Loucy (cell line): ENCODE data around the gene C4A.

Source experiments
- H2AFZ ChIP-seq: fragments of 200-600 bp; sonication (generic); 2 replicates; pipeline ENCODE4 v1.6.0; 2016; ENCODE audit warnings: antibody characterized with exemption, mild to moderate bottlenecking, low read length, moderate library complexity
- H3F3A ChIP-seq: fragments of 200-600 bp; 2 replicates; pipeline ENCODE4 v1.6.0; 2016; ENCODE audit warnings: antibody characterized with exemption, low read depth, mild to moderate bottlenecking
- H3K27me3 ChIP-seq: fragments of 200-600 bp; sonication (generic); 2 replicates; pipeline ENCODE4 v1.6.1; 2014; ENCODE audit warnings: low read length, mild to moderate bottlenecking; ENCODE audit not compliant: insufficient read depth, poor library complexity, severe bottlenecking
- H3K36me3 ChIP-seq: fragments of 200-600 bp; sonication (generic); 2 replicates; pipeline ENCODE4 v1.6.1; 2016; ENCODE audit warnings: low read length; ENCODE audit not compliant: insufficient read depth
- H3K4me1 ChIP-seq: fragments of 200-600 bp; sonication (generic); 2 replicates; pipeline ENCODE4 v1.5.1; 2014; ENCODE audit warnings: low read length, mild to moderate bottlenecking; ENCODE audit not compliant: insufficient read depth, poor library complexity, severe bottlenecking
- H3K4me2 ChIP-seq: fragments of 200-600 bp; sonication (generic); 2 replicates; pipeline ENCODE4 v1.6.0; 2014; ENCODE audit warnings: antibody characterized with exemption, low read length, low read depth, mild to moderate bottlenecking; ENCODE audit not compliant: poor library complexity, severe bottlenecking
- H3K4me3 ChIP-seq: fragments of 200-600 bp; sonication (generic); 2 replicates; pipeline ENCODE4 v1.5.1; 2014; ENCODE audit warnings: low read length, mild to moderate bottlenecking, mixed read lengths; ENCODE audit not compliant: poor library complexity, severe bottlenecking
- H3K79me2 ChIP-seq: fragments of 200-600 bp; sonication (generic); 2 replicates; pipeline ENCODE4 v1.6.1; 2014; ENCODE audit warnings: low read length; ENCODE audit not compliant: insufficient read depth
- H3K9ac ChIP-seq: fragments of 200-600 bp; sonication (generic); 2 replicates; pipeline ENCODE4 v1.6.0; 2014; ENCODE audit warnings: mild to moderate bottlenecking, low read depth, low read length, moderate library complexity; ENCODE audit not compliant: poor library complexity, severe bottlenecking
- H3K9me2 ChIP-seq: fragments of 200-600 bp; sonication (generic); replicated peaks from 2 replicates; pipeline ENCODE4 v1.6.1; 2016; ENCODE audit warnings: low read depth, low read length, mixed read lengths
- H3K9me3 ChIP-seq: fragments of 200-600 bp; sonication (generic); 2 replicates; pipeline ENCODE4 v1.6.1; 2014; ENCODE audit warnings: mild to moderate bottlenecking, antibody characterized with exemption, low read length, low read depth; ENCODE audit not compliant: insufficient read depth
- H4K20me1 ChIP-seq: fragments of 200-600 bp; sonication (generic); 2 replicates; pipeline ENCODE4 v1.6.0; 2014; ENCODE audit warnings: antibody characterized with exemption, low read length, mild to moderate bottlenecking; ENCODE audit not compliant: insufficient read depth, poor library complexity, severe bottlenecking
- CTCF ChIP-seq: fragments of 200-600 bp; sonication (generic); conservative IDR thresholded peaks from 2 replicates; pipeline ENCODE4 v1.5.1; 2014; ENCODE audit warnings: mild to moderate bottlenecking, antibody characterized with exemption, low read length
- EZH2phosphoT487 ChIP-seq: fragments of 200-600 bp; IDR thresholded peaks from 2 replicates; pipeline ENCODE4 v1.6.1; 2018; ENCODE audit warnings: antibody characterized with exemption, mild to moderate bottlenecking, moderate library complexity, borderline replicate concordance

C4A gene

GRCh38 chr6:31947070-31947675 is 34.7 kb upstream of the C4A start:
- no peaks in the 10 kb centered on the region for H3F3A ChIP-seq
- H3K79me2 ChIP-seq = no peaks in the 10 kb centered on the region
- H3K4me2 ChIP-seq = no peak overlapping the region
- H3K4me3 ChIP-seq = no peak overlapping the region
- H3K36me3 ChIP-seq = peaks cover 7% of the 10 kb centered on the region; the same call in 1 of the 2 replicates
- no peaks in the 10 kb centered on the region for H3K4me1 ChIP-seq
- H3K9ac ChIP-seq = no peak overlapping the region
- no peaks in the 10 kb centered on the region for H3K27me3 ChIP-seq
- no peak for TF ChIP-seq CTCF
- TF ChIP-seq EZH2phosphoT487 = no peak
- H4K20me1 ChIP-seq = no peaks in the 10 kb centered on the region
- H2AFZ ChIP-seq = no peak overlapping the region
- no peaks in the 10 kb centered on the region for H3K9me2 ChIP-seq
- no peaks in the 10 kb centered on the region for H3K9me3 ChIP-seq

GRCh38 chr6:31947864-31948263 is 34.0 kb upstream of the C4A start:
- Histone ChIP-seq H3K36me3 (peaks cover 9% of the 10 kb centered on the region; the same call in 1 of the 2 replicates), H3K9ac (no peak overlapping the region)
- no peak for TF ChIP-seq CTCF
- TF ChIP-seq EZH2phosphoT487 = no peak

GRCh38 chr6:31948306-31948705 is 33.6 kb upstream of the C4A start:
- TF ChIP-seq EZH2phosphoT487 (no peak), CTCF (no peak)
- no peaks in the 10 kb centered on the region for H3K79me2 ChIP-seq
- no peak overlapping the region for H3K4me2 ChIP-seq
- no peaks in the 10 kb centered on the region for H3F3A ChIP-seq
- H3K4me1 ChIP-seq = no peaks in the 10 kb centered on the region
- no peaks in the 10 kb centered on the region for H3K9me3 ChIP-seq
- H2AFZ ChIP-seq = no peak overlapping the region
- H3K9me2 ChIP-seq = no peaks in the 10 kb centered on the region
- no peak overlapping the region for H3K9ac ChIP-seq
- no peak overlapping the region for H3K4me3 ChIP-seq
- H3K36me3 ChIP-seq = peaks cover 13% of the 10 kb centered on the region; the same call in 1 of the 2 replicates
- no peaks in the 10 kb centered on the region for H4K20me1 ChIP-seq
- H3K27me3 ChIP-seq = no peaks in the 10 kb centered on the region

More at GRCh38 chr6:31947864-31948263, 34.0 kb upstream of the C4A start:
- Histone ChIP-seq H3F3A (no peaks in the 10 kb centered on the region), H3K4me2 (no peak overlapping the region), H3K4me1 (no peaks in the 10 kb centered on the region), H2AFZ (no peak overlapping the region), H4K20me1 (no peaks in the 10 kb centered on the region), H3K9me2 (no peaks in the 10 kb centered on the region), H3K79me2 (no peaks in the 10 kb centered on the region), H3K4me3 (no peak overlapping the region), H3K9me3 (no peaks in the 10 kb centered on the region), H3K27me3 (no peaks in the 10 kb centered on the region)
